C4-2B (cell line): ENCODE results near the gene URB1.

Source experiments
- CTCF ChIP-seq: fragments of 450-650 bp; conservative IDR thresholded peaks from 2 replicates; pipeline ENCODE4 v1.5.1; 2017; ENCODE audit warnings: mild to moderate bottlenecking
- ZFX ChIP-seq: fragments of 450-650 bp; IDR thresholded peaks from 2 replicates; pipeline ENCODE4 v1.6.1; 2017

GRCh38 chr21:32350981-32351380 lies 41.8 kb downstream of the URB1 start:
- TF ChIP-seq CTCF (no peak), ZFX (no peak)
